Liver (tissue), 3 donors: Measurements from ENCODE around the gene HMMR.

Experiments used
- ATF3 ChIP-seq: IDR thresholded peaks from 2 replicates; pipeline ENCODE4 v1.6.1; 2016; ENCODE audit warnings: antibody characterized with exemption
- CTCF ChIP-seq: fragments of 150-350 bp; IDR thresholded peaks from 2 replicates; pipeline ENCODE4 v1.5.1; 2017; ENCODE audit warnings: improper control_type of control experiment, low read depth, low read length; ENCODE audit not compliant: missing input control
- FOXA1 ChIP-seq: IDR thresholded peaks from 2 replicates; pipeline ENCODE4 v1.6.1; 2016; ENCODE audit warnings: antibody characterized with exemption
- GABPA ChIP-seq, 2 donors: IDR thresholded peaks in 1 of 2; conservative IDR thresholded peaks in 1 of 2; 2 replicates each; pipeline ENCODE4 v1.6.1; 2016; ENCODE audit warnings: antibody characterized with exemption in 2 of 2, mild to moderate bottlenecking in 1 of 2, moderate library complexity in 1 of 2
- MAX ChIP-seq: IDR thresholded peaks from 2 replicates; pipeline ENCODE4 v1.6.1; 2016; ENCODE audit warnings: antibody characterized with exemption
- RAD21 ChIP-seq, 2 donors: IDR thresholded peaks; 2 replicates each; pipeline ENCODE4 v1.6.1; 2016; ENCODE audit warnings: antibody characterized with exemption in 2 of 2, mild to moderate bottlenecking in 2 of 2
- SP1 ChIP-seq: IDR thresholded peaks from 2 replicates; pipeline ENCODE4 v1.6.1; 2018; ENCODE audit warnings: antibody characterized with exemption, mild to moderate bottlenecking
- donor health status: healthy.
- donor health status: healthy.

- TF ChIP-seq CTCF = no peak
- TF ChIP-seq GABPA (IDR thresholded peaks at IDR 0.05 in 1 of 2, conservative IDR thresholded peaks at IDR 0.05 in 1 of 2) = no peak
- no peak for TF ChIP-seq ATF3
- no peak for TF ChIP-seq SP1
- no peak for TF ChIP-seq FOXA1
- no peak for TF ChIP-seq RAD21 (IDR thresholded peaks at IDR 0.05)
- no peak for TF ChIP-seq MAX
Observed at GRCh38 chr5:163525096-163525495, 64.7 kb downstream of the HMMR start.
